GM18499 (cell line): ENCODE results near the gene ZDHHC13.

Source experiments
- ATAC-seq: cut with Tn5 transposase; IDR thresholded peaks from one replicate; pipeline ENCODE4 v1.9.1; 2021; ENCODE audit warnings: moderate number of reproducible peaks; ENCODE audit not compliant: insufficient read depth, unreplicated experiment

Gene ZDHHC13

DNA sequence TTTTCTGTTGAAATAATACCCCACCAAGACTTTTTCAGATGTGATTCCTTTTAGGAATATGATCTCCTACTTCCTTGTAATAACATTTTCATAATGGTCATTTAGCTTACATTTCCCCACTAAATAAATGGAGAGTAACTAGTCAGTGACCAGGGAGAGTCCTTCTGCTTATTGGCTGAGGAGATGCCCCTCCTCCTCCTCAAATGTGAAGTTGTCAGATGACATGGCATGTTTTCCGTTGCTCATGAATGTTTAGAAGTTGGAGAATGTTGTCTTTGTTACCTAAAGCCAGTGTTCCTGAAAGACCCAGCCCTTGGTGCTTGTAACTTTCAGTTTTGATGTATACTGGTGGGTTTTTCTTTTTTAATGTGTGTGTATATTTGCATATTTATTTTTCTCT is 46.6 kb downstream of the ZDHHC13 start:
- ATAC-seq: no peak

- ATAC-seq: no peak
These were observed 47.4 kb downstream of the ZDHHC13 start for GRCh38 chr11:19164230-19164855.

DNA sequence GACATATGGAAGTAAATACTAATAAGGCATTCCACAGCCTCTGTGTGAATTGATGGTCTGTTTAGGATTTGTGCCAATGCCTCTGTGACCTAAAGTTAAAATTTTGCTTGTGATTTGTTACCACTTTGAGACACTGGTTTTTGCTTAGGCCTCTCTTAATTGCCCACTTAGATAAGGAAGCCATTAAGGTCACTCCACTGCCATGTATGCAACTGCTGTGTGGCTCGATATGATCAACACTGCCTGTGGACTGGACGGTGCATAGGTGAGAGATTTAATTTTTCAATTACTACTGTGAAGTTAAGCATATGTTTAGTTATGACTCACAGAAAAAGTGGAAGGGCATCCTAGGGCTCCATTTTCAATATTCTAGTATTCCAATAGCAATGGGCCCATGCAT is 47.9 kb downstream of the ZDHHC13 start:
- no peak for ATAC-seq

DNA sequence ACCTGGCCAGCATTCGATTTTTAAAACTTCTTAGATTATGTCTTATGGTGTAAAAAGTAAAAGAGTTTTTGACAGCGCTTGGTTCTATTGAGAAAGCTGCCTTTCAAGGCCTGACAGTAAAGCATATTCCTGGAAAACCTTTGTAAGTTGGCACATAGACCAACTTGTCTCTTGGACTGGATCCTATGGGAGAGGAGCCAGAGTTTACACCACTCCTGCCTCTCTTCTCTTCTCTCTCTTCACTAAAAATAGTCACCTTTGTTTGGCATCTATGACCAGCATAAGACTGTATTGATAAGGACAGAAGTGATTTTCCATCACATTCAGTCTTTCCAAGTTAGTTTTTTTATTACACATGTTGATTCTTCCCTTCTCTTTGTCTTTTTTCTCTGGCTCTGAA is 51.1 kb downstream of the ZDHHC13 start:
- ATAC-seq: no peak

DNA sequence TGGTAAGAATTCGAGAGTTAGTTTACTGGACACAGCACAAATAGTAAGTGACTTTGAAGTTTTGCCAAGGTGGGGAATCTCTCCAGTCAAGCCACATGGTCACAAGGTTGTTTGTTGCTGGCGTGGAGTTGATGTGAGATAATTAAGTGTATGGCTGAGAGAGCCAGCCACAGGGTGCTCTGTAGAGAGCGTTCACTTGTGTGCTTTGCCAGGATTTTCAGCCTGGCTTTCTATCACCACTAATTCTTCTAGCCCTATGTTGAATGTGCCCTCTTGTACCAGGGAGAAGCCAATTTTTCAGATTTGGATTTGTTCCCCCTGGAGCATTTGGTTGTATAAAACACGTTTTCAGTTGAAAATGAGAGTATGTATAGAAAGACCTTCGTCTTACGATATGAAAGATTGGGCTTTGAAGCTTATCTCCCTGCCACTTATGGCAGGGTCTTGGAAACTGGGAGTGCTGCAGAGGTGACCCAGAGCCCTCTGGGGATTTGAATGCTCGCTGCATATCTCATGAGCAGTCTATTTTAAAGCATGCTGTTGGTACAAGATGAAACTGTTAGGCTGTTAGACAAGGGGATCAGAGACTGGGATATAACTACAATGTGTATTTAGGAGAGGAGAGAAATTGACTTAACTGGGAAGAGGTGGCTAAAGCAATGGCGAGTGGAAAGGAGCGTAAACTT is 56.2 kb downstream of the ZDHHC13 start:
- no peak for ATAC-seq

- no peak for ATAC-seq
These were observed 57.1 kb downstream of the ZDHHC13 start for GRCh38 chr11:19173964-19174638.

GRCh38 chr11:19176629-19177186 is 59.7 kb downstream of the ZDHHC13 start:
- no peak for ATAC-seq

GRCh38 chr11:19181531-19182261 is 64.7 kb downstream of the ZDHHC13 start:
- no peak for ATAC-seq

DNA sequence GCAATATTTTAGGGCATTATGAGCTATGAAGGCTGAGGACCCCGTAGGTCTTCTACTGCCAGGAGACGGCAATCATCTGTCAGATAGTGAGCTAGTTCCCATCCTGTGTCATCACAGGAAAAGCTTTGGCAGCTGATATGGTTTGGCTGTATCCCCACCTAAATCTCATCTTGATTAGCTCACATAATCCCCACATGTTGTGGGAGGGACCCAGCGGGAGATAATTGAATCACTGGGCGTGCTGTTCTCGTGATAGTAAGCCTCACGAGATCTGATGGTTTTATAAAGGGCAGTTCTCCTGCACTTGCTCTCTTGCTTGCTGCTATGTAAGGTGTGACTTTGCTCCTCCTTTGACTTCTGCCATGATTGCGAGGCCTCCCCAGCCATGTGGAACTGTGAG is 66.7 kb downstream of the ZDHHC13 start:
- no peak for ATAC-seq

GRCh38 chr11:19185036-19185435 is 68.1 kb downstream of the ZDHHC13 start:
- no peak for ATAC-seq

GRCh38 chr11:19185516-19186052 is 68.6 kb downstream of the ZDHHC13 start:
- ATAC-seq: no peak

- ATAC-seq: no peak
These were observed 70.3 kb downstream of the ZDHHC13 start for GRCh38 chr11:19187114-19187832.

DNA sequence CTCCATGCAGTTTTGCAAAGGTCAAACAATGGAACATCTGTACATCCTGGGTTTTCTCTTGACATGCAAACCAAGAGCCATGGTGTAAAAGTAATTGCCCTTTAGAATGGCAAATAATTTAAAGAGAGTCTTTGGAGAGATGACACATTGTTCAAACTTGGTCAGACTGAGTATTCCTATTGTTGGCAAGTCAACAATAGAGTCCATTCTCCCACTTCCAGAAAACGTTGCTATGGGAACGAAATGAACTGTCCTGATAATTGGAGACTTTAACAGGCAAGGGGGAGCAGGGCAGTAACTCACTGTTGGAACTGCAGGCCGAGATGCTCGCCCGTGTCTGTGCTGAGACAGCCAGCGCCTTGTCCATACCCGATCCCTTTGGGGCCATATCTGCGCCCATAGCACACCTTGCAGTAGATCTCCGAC is 70.9 kb downstream of the ZDHHC13 start:
- no peak for ATAC-seq

DNA sequence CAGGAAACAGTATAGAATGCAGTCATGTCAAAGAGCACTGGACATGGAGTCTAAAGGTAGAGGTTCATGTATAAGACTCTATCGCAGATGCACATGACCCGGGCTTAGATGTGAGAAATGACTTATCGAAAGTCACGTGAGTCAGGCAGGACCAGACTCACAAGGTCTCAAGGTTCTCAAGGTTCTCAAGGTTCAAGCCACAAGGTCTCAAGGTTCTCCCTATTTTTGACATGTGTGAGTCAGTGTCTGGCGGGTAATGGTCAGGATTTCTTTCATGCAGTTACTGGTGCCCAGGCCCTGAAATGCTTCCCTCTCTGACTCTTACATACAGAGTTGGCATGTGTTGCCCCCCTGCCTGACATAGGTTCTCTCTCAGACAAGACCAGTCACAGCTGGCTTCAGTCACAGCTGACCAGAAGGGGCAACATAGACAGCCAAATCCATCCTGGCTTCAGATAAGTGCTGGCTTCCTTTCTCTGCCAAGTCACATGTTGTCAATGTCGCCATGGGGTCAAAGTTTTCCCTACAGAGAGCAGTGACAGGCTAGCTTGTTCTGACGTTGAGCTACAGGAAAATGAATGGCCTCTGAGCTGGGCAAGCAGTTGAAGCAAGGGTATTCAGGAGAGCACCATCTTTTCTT is 74.7 kb downstream of the ZDHHC13 start:
- no peak for ATAC-seq

DNA sequence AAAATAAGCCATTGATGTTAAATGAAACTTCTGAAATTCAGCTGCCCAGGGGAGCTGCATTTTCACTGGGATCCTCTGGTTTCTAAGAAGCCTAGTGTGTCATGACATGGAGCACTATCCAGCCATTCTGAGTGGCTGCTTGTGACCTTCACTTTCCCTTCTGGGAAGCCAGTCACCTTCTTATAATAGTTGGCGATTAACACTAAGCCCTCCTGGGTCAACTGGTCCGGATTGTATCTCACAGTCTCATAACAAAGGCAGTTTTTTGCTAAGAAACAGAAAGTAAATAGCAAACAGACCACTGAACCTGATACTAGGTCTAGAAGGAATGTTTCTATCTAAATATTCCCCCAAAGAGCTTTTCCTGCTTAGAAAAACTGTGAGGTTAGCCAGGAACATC is 76.9 kb downstream of the ZDHHC13 start:
- no peak for ATAC-seq

DNA sequence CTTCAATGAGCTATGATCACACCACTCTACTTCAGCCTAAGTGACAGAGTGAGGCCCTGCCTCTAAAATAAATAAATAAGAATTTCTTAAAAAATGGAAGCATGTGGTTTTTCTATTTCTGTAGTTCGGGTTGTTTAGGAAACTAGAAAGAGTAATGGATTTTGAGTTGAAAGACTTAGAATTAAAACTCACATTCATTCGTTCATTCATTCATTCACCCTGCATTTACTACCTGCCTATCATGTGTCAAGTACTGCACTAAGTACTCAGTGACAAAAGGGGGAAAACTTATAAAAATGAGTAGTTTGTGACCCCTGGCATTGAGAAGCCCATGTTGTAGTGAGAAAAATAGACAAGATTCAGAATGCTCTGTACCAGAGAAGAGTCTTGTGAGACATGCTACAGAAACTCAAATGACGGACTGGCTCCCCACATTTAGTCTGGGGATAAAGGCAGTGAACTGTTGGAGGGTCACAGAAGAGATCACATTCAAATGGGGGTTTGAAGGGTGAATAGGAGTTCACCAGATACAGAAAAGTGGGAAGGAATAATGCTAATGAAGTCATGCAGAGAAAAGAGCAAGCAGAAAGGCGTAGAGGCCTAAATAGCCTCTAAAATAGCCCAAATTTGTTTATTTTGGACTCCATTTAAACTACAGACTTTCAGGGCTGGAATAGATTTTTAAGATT is 77.8 kb downstream of the ZDHHC13 start:
- no peak for ATAC-seq

GRCh38 chr11:19196432-19196831 is 79.5 kb downstream of the ZDHHC13 start:
- no peak for ATAC-seq

- ATAC-seq: no peak
These were observed 82.1 kb downstream of the ZDHHC13 start for GRCh38 chr11:19199048-19199447.

- no peak for ATAC-seq
These were observed 82.8 kb downstream of the ZDHHC13 start for GRCh38 chr11:19199771-19200170.
